ENCODE data around the gene ZNF860. TPM values are rescaled to one million over a fixed set of nuclear protein-coding genes. Genes with fewer than 3 reads are reported as not detected.

ZNF860 gene
- total RNA-seq, 4 donors from 2014 or later: under 0.01 to 0.66 (median 0.28) TPM

GRCh38 chr3:31997500-31997899, 15.9 kb downstream of the ZNF860 start:
- no peaks in the 10 kb centered on the region for H3K27me3 ChIP-seq
- no peak for DNase-seq (ENCODE audit: extremely low spot score)
- TF ChIP-seq POLR2AphosphoS5 (IDR thresholded peaks at IDR 0.05) (no peak), POLR2A (IDR thresholded peaks at IDR 0.05; ENCODE audit: low read depth) (no peak), CTCF (IDR thresholded peaks at IDR 0.05) (no peak), EP300 (IDR thresholded peaks at IDR 0.05) (no peak)
- WGBS: 67% methylated on average over 6 of the region's 6 CpGs
- no peaks in the 10 kb centered on the region for H3K4me1 ChIP-seq
- no peak overlapping the region for H3K4me3 ChIP-seq
- intact Hi-C loops (cut with DNase I): no loop called here
- H3K27ac ChIP-seq (replicated peaks in 1 of 4): no peak overlapping the region
- no peaks in the 10 kb centered on the region for H3K36me3 ChIP-seq
- peaks cover 0 to 10% (median 0%) of the 10 kb centered on the region in 4 donors for H3K9me3 ChIP-seq

DNA sequence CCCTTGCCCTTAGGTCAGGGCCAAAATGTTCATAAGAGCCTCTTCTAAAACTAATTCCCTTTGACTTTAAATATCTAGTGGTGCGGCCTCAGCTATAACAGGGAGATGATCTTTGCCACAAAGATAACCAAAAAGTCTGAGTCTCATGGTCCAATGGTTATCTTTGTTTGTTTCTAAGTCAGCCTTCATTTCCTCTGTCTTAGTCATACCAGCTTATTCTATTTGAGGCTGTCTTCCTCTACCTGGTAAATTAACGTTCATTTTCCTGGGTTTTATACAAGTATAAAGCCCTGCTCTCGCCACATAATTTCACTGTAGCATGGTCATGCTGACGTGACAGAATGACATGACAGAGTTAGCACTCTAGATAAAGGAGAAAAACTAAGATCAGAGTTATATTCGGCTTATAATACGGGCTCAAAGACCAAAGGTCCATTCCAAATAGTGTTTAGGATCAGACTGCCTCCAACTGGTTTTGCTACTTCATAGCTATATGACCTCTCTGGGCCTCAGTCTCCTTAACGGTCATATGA, 18.4 kb downstream of the ZNF860 start:
- Histone ChIP-seq H3K27me3 (no peaks in the 10 kb centered on the region), H3K36me3 (no peaks in the 10 kb centered on the region), H3K4me1 (no peaks in the 10 kb centered on the region), H3K27ac (replicated peaks in 1 of 4) (no peak overlapping the region), H3K4me3 (no peak overlapping the region), H3K9me3 (peaks cover 0 to 2% (median 0%) of the 10 kb centered on the region in 4 donors)
- no peak for TF ChIP-seq POLR2AphosphoS5 (IDR thresholded peaks at IDR 0.05)
- no peak for TF ChIP-seq CTCF (IDR thresholded peaks at IDR 0.05)
- TF ChIP-seq EP300 (IDR thresholded peaks at IDR 0.05): no peak
- TF ChIP-seq POLR2A (IDR thresholded peaks at IDR 0.05; ENCODE audit: low read depth): no peak
- intact Hi-C loops (cut with DNase I): no loop called here
- 88% methylated on average over 7 of the region's 7 CpGs for WGBS
- no peak for DNase-seq (ENCODE audit: extremely low spot score)

- TF ChIP-seq POLR2A (IDR thresholded peaks at IDR 0.05; ENCODE audit: low read depth) (no peak), POLR2AphosphoS5 (IDR thresholded peaks at IDR 0.05) (no peak), CTCF (IDR thresholded peaks at IDR 0.05) (no peak), EP300 (IDR thresholded peaks at IDR 0.05) (no peak)
- DNase-seq (ENCODE audit: extremely low spot score): no peak
- Histone ChIP-seq H3K4me1 (no peaks in the 10 kb centered on the region), H3K4me3 (no peak overlapping the region), H3K9me3 (no peaks in the 10 kb centered on the region), H3K27me3 (no peaks in the 10 kb centered on the region), H3K27ac (replicated peaks in 1 of 4) (no peak overlapping the region), H3K36me3 (no peaks in the 10 kb centered on the region)
- WGBS: 93% methylated on average over 3 of the region's 3 CpGs
- intact Hi-C loops (cut with DNase I): no loop called here
These were observed 19.3 kb downstream of the ZNF860 start for GRCh38 chr3:32000877-32001276.

DNA sequence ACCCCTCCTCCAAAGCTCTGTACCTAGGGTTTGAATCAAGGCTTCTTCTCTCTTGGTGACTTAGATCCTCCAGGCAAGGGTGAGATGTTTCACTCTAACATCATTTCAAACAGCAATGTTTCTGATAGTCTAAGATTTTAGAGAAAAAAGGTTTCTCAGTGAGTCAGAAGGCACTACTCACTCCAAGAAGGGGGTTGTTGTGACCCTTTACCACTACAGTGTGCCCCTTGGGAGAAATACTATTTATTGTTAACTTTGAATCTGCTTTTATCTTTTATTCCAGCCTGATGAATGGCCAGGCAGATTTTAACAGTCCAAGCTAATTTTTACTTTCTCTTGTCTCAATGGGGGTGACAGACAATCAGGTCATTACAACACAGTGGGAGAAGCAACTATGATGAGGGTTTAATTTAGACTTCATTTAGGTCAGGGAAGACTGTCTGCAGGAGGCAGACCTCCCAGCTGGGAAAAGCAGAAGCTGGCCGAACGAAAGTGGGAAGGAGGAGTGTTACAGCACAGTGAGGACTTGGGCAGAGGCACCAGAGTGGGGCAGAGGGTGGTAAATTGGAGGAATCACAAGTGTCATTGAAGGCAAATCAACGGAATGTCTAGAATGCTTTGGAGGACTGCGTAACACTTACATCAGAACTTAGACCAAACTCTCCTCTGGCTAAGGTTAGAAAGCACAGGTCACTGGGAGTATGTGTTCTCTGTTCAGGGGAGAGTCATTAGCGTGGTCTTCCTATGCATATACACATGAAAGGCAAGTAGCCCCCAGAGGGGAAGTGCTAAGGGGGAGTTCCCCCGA, 21.2 kb downstream of the ZNF860 start:
- no peaks in the 10 kb centered on the region for H3K4me1 ChIP-seq
- no peak for DNase-seq (ENCODE audit: extremely low spot score)
- TF ChIP-seq CTCF (IDR thresholded peaks at IDR 0.05): no peak
- TF ChIP-seq POLR2AphosphoS5 (IDR thresholded peaks at IDR 0.05): no peak
- TF ChIP-seq POLR2A (IDR thresholded peaks at IDR 0.05; ENCODE audit: low read depth): no peak
- no peak for TF ChIP-seq EP300 (IDR thresholded peaks at IDR 0.05)
- no peaks in the 10 kb centered on the region for H3K27me3 ChIP-seq
- H3K9me3 ChIP-seq: no peaks in the 10 kb centered on the region
- no peak overlapping the region for H3K4me3 ChIP-seq
- intact Hi-C loops (cut with DNase I): no loop called here
- H3K36me3 ChIP-seq: no peaks in the 10 kb centered on the region
- 63% methylated on average over 6 of the region's 6 CpGs for WGBS
- H3K27ac ChIP-seq (replicated peaks in 1 of 4): no peak overlapping the region

All from esophagus muscularis mucosa (tissue), 4 donors.